Kidney (tissue), 14 donors: ENCODE measurements around the gene PROSER3. TPM values are rescaled to one million over a fixed set of nuclear protein-coding genes. Genes with fewer than 3 reads are reported as not detected.

Source experiments
- DNase-seq, 5 donors: peaks; one replicate each; pipeline ENCODE4 v3.0.0-alpha.2; 2013 to 2020
- FAIRE-seq: peaks from 2 replicates; lab custom pipeline; 2012; peaks lifted over from hg19 to GRCh38; lab: Jason Lieb, UNC
- H3K27ac ChIP-seq, 2 donors: one replicate each; pipeline ENCODE4 v1.7.0; 2013; ENCODE audit warnings: low read depth in 2 of 2, low read length in 2 of 2, inconsistent platforms in 1 of 2
- H3K27me3 ChIP-seq: one replicate; pipeline ENCODE4 v1.7.1; 2013; ENCODE audit warnings: low read length, inconsistent platforms; ENCODE audit not compliant: control insufficient read depth, insufficient read depth
- H3K36me3 ChIP-seq, 3 donors: one replicate each; pipeline versions ENCODE4 v1.7.0 to v1.7.1; 2013; ENCODE audit warnings: low read length in 3 of 3, control low read depth in 1 of 3, inconsistent platforms in 1 of 3; ENCODE audit not compliant: insufficient read depth in 3 of 3, control insufficient read depth in 2 of 3
- H3K4me1 ChIP-seq, 3 donors: one replicate each; pipeline versions ENCODE4 v1.7.0 to v1.7.1; 2013; ENCODE audit warnings: low read length in 3 of 3, inconsistent platforms in 1 of 3, low read depth in 1 of 3; ENCODE audit not compliant: control insufficient read depth in 2 of 3, insufficient read depth in 2 of 3
- H3K4me3 ChIP-seq, 3 donors: one replicate each; pipeline versions ENCODE4 v1.7.0 to v1.8.1; 2013; ENCODE audit warnings: low read length in 3 of 3, control low read depth in 1 of 3, inconsistent platforms in 1 of 3
- H3K9ac ChIP-seq, 3 donors: one replicate each; pipeline versions ENCODE4 v1.7.0 to v1.7.1; 2013; ENCODE audit warnings: low read length in 3 of 3, control low read depth in 1 of 3, inconsistent platforms in 1 of 3
- H3K9me3 ChIP-seq, 3 donors: one replicate each; pipeline versions ENCODE4 v1.7.0 to v1.7.1; 2013; ENCODE audit warnings: low read length in 3 of 3, control low read depth in 1 of 3, inconsistent platforms in 1 of 3; ENCODE audit not compliant: control insufficient read depth in 2 of 3, insufficient read depth in 1 of 3
- CTCF ChIP-seq: IDR thresholded peaks from 3 replicates; pipeline ENCODE4 v1.5.1; 2012; ENCODE audit warnings: mild to moderate bottlenecking, moderate library complexity, borderline replicate concordance; ENCODE audit not compliant: insufficient read depth; ENCODE audit errors: extremely low read depth
- intact Hi-C: fragments of 100-400 bp; cut with DNase I; formaldehyde crosslinking; loops from one replicate; pipeline ENCODE4 v1.11.1; 2022
- polyA plus RNA-seq: library from polyadenylated mRNA; stranded (reverse); fragments of 350-450 nt; fragmentation: Illumina TruSeq; extraction: RNeasy Lipid Tissue Mini Kit (QIAGEN cat#74804); gene quantifications from one replicate; pipeline ENCODE4 v1.2.3, GENCODE V29; 2014; ENCODE audit warnings: low read depth, low replicate concordance; ENCODE audit not compliant: insufficient read depth
- total RNA-seq: library from RNA; stranded (reverse); fragmentation: NEBNext Ultra II Directional; extraction: Animal tissue kit (Norgen Biotek cat#: 25700); gene quantifications from one replicate; pipeline ENCODE4 v1.2.1, GENCODE V29; 2021
- donor health status: control.
- donor health status: control.
- donor health status: control.
- donor health status: control.
- donor health status: control.
- donor health status: DM: yes; HTN: yes; CAD: no.
- donor health status: Normal renal cell carcinoma (clear cell type).

The PROSER3 gene
- total and polyA plus RNA-seq, 2 donors from 2014 or later: 2.8 to 34.9 TPM

- intact Hi-C loops: no loop called here
- DNase-seq (peak in 3 of 5 donors; percentile 17 to 72 (median 32)), FAIRE-seq (no peak)
- no peak for TF ChIP-seq CTCF
- Histone ChIP-seq H3K9ac (no peak overlapping the region), H3K4me3 (no peak overlapping the region), H3K9me3 (no peaks in the 10 kb centered on the region), H3K27me3 (no peaks in the 10 kb centered on the region), H3K27ac (no peak overlapping the region), H3K36me3 (no peaks in the 10 kb centered on the region), H3K4me1 (no peaks in the 10 kb centered on the region)
Measured at GRCh38 chr19:35784503-35785338, 26.7 kb downstream of the PROSER3 start.

DNA sequence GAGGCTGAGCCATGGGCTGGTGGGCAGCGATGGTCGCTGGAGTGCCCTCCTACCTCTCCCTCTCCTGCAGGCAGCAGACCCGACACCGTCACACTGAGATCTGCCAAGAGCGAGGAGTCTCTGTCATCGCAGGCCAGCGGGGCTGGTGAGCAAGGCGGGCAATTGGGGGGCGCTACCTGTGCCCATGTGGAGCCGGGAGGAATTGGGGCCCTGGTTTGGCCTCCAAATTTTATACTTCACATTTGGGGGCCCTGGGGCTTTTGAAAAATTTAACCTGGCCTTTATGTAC, 27.3 kb downstream of the PROSER3 start:
- Histone ChIP-seq H3K4me3 (no peak overlapping the region), H3K36me3 (no peaks in the 10 kb centered on the region), H3K27me3 (no peaks in the 10 kb centered on the region), H3K4me1 (no peaks in the 10 kb centered on the region), H3K27ac (no peak overlapping the region), H3K9ac (no peak overlapping the region), H3K9me3 (no peaks in the 10 kb centered on the region)
- no peak for TF ChIP-seq CTCF
- DNase-seq (no peak), FAIRE-seq (no peak)
- intact Hi-C loops: no loop called here

- Histone ChIP-seq H3K9ac (no peak overlapping the region), H3K4me1 (no peaks in the 10 kb centered on the region), H3K27ac (no peak overlapping the region), H3K9me3 (no peaks in the 10 kb centered on the region), H3K27me3 (no peaks in the 10 kb centered on the region), H3K4me3 (no peak overlapping the region), H3K36me3 (no peaks in the 10 kb centered on the region)
- FAIRE-seq (no peak), DNase-seq (peak in 2 of 5 donors; percentile 21 to 51)
- no peak for TF ChIP-seq CTCF
- intact Hi-C loops: no loop called here
Measured at GRCh38 chr19:35786299-35787160, 28.6 kb downstream of the PROSER3 start.
